IPS DF 19.7 (cell line): ENCODE measurements around the gene GNL1.
A peak's percentile ranks its signal among the peaks of the same experiment; 100 is the strongest.

Source experiments
- DNase-seq: peaks from one replicate; pipeline ENCODE4 v3.0.0-alpha.2; 2013; ENCODE audit warnings: low read depth, low spot score

The GNL1 gene

DNA sequence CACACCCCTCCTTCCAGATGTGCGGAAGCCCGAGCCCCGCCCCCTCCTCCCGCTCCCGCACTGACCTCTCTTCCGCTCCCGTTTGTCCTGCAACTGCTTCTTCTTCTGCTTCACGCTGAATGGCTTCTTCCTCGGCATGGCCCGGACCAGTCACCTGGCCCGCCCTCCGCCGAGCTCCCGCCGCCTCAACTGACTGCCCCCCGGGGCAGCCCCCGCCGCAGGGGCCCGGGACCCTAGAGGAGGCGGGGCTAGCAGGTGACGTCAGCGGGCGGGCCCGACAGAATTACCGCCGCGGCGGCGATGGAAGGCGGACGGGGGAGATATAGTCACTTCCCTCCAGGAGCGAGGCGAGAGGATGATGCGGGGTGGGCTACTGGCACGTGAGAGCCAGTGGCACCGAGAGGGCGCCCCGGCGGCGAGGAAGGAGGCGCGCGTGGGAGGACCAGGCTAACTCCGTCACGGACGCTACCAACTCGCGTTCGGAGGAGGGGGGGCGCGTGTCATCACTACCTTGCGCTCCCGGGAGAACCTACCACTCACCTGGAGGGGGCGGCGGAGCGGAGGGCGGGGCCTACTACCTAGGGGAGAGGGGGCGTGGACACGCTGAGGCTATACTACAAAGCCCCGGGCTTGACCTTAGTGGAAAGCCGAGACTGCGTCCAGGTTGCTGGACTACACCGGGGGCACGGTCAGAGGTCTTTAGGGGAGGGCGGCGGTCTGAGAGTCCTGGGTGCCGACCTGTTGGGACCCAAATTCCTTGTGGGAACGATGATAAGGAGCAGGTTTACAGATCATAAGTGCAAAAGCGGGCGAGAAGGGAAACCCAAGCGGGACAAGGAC is at the start of gene GNL1:
Gene GNL1, minus strand, starts transcription at position 424 of the 840 bp plus-strand sequence. Its CDS starts 286 bp downstream, at position 138.
- no peak for DNase-seq

- DNase-seq = no peak
Measured at GRCh38 chr6:30603961-30604360, 47.7 kb upstream of the GNL1 start.

- no peak for DNase-seq
Measured at GRCh38 chr6:30601815-30602641, 45.7 kb upstream of the GNL1 start.

GRCh38 chr6:30601436-30601814 is 45.1 kb upstream of the GNL1 start:
- DNase-seq = no peak

- no peak for DNase-seq
Measured at GRCh38 chr6:30600451-30600961, 44.2 kb upstream of the GNL1 start.

DNA sequence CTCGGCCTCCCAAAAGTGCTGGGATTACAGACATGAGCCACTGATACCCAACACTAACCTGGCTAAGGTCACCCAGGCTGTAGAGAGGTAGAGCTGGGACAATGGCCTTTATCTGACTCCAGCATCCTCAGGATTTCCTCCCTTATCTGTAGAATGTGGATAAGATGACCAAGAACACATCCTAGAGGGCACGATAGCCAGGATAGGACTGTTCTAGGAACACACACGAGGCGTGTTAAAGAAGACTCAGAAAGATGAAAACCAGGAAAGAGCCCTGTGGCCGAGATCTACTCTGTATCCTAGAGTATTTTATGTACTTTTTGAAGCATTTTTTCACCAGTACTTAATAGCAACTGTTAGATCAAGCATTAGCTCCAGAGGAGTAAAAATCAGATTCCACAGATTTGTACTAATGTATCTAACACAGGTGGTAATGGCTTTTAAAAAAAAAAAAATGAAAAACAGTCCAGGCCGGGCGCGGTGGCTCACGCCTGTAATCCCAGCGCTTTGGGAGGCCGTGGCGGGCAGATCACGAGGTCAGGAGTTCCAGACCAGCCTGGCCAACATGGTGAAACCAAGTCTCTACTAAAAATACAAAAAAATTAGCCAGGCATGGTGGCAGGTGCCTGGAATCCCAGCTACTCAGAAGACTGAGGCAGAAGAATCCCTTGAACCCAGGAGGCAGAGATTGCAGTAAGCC is 43.5 kb upstream of the GNL1 start:
- DNase-seq = no peak

DNA sequence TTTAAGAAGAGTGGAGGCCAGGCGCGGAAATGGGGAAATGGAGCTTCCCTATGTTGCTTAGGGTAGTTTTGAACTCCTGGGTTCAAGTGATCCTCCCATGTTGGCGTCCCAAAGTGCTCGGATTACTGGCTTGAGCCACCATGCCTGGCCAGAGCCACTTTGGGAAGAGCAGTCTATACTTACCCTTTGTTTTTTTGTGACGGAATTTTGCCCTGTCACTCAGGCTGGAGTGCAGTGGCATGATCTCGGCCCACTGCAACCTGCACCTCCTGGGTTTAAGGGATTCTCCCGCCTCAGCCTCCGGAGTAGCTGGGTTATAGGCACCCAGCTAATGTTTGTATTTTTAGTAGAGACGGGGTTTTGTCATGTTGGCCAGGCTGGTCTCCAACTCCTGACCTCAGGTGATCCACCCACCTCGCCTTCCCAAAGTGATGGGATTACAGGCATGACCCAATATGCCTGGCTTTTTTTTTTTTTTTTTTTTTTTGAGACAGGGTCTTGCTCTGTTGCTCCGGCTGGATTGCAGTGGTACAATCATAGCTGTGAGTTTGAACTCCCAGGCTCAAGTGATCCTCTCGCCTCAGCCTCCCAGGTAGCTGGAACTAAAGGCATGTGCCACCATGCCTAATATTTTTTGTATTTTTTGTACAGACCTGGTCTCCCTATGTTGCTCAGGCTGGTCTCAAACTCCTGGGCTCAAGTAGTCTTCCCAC is 42.8 kb upstream of the GNL1 start:
- no peak for DNase-seq

GRCh38 chr6:30597315-30598144 is 41.2 kb upstream of the GNL1 start:
- peak; percentile 50 for DNase-seq

- DNase-seq = no peak
Measured at GRCh38 chr6:30592287-30592686, 36.0 kb upstream of the GNL1 start.

DNA sequence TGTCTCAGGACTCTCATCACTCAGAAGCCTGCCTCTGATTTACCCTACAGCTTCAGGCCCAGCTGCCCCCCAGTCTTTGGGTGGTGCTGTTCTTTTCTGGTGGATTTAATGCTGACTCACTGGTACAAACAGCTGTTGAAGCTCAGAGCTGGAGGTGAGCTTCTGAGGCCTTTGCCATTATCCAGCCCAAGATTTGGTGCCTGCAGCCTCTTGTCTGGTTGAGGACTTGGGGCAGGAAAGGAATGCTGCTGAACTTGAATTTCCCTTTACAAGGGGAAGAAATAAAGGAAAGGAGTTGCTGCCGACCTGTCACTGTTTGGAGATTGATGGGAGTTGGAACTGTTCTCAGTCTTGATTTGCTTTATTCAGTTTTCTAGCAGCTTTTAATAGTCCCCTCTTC is 34.7 kb upstream of the GNL1 start:
- DNase-seq = no peak

DNA sequence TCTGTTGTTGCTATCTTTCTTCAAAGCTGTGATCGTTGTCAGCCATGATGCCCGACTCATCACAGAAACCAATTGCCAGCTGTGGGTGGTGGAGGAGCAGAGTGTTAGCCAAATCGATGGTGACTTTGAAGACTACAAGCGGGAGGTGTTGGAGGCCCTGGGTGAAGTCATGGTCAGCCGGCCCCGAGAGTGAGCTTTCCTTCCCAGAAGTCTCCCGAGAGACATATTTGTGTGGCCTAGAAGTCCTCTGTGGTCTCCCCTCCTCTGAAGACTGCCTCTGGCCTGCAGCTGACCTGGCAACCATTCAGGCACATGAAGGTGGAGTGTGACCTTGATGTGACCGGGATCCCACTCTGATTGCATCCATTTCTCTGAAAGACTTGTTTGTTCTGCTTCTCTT is 34.2 kb upstream of the GNL1 start:
- no peak for DNase-seq

- no peak for DNase-seq
Measured at GRCh38 chr6:30589754-30590358, 33.6 kb upstream of the GNL1 start.

DNA sequence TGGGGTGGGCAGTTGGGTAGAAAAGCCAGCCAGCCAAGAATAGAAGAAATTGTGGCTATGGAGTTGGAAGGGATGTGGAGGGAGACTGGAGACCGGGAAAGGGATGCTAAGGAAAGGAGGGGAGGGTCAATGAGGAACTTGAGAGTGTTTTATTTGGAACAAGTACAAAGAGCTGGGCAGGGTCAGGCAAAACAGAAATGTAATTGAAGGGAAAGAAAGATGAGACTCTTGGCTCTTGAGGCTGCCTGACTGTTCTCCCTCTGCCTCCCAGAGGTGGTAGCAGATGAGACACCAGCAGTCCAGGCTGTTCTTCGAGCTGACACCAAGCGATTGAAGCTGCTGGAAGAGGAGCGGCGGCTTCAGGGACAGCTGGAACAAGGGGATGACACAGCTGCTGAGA is 27.6 kb upstream of the GNL1 start:
- no peak for DNase-seq

DNA sequence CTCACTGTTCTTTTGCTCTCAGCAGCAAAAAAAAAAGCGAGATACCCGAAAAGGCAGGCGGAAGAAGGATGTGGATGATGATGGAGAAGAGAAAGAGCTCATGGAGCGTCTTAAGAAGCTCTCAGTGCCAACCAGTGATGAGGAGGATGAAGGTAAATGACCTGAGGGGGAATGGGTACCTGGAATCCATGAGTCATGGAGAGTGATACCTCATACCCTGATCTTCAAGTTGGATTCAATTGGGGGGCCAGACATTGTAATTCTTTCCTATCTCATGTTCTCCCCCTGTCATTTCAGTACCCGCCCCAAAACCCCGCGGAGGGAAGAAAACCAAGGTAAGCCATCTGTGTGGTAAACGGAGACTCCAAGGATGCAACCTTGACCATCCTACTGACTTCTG is 21.8 kb upstream of the GNL1 start:
- no peak for DNase-seq

DNA sequence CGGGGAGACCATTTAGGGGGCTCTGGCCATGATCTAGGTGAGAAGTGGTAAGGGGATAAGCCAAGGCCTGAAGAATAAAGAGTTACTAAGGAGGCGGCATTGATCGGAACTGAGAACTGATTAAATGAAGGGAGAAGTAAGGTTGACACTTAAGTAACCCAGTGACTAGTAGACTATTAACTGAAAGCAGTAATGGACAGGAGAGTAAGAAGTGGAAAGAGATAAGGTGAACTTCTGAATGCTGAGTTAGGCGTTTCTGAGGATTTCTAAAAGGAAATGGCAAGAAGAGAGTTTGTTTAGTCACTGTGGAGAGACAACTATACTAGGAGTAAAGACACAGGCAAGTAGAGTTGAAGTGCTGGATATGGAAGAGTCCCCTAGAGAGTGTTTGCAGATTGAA is 16.8 kb upstream of the GNL1 start:
- no peak for DNase-seq

DNA sequence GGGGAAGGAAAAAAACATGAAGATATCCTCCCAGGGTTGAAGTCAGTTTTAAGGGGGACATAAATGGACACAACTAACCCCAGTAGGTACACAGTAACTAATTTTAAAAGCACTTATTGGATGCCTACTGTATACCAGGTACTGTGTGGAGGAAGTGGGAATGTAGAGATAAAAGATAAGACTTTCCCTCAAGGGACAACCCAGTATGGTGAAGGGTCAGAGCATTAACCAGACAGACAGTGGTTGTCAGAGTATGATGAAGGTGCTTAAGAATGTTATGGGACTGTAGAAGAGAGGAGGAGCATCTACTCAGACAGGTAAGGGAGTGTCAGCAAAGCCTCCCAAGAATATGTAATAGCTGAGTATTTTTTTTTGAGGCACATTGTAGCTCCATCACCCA is 15.9 kb upstream of the GNL1 start:
- DNase-seq = no peak

GRCh38 chr6:30571762-30572082 is 15.4 kb upstream of the GNL1 start:
- DNase-seq = no peak

DNA sequence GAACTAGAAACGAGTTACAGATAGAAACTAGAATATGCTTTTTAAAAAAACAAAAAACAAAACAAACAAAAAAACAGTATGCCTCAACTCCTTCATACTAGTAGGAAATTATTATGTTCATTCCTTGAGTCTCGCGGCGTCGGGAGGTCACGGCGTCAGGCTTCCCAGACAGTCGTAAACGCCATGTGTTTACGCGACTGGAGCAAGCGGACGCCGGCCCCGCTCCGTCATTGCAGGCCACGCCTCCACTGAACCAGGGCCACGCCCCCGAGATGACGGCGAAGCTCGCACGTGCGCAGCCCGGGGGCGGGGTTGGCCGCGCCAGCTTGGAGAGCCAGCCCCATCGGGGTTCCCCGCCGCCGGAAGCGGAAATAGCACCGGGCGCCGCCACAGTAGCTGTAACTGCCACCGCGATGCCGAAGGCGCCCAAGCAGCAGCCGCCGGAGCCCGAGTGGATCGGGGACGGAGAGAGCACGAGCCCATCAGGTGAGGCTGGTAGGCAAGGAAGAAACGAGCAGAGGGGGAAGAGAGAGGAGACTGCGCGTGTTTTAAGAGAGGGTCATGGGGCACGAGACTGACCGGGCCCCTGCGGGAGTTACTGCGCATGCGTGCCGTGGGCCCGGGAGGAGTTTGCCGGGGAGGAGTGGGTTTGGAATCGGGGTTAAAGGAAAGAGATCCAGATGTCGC is 14.9 kb upstream of the GNL1 start, which contains the start of gene ABCF1:
Gene ABCF1, plus strand, starts transcription at position 368 of the 687 bp plus-strand sequence. Its CDS starts 46 bp downstream, at position 414.
- DNase-seq = peak; percentile 71

DNA sequence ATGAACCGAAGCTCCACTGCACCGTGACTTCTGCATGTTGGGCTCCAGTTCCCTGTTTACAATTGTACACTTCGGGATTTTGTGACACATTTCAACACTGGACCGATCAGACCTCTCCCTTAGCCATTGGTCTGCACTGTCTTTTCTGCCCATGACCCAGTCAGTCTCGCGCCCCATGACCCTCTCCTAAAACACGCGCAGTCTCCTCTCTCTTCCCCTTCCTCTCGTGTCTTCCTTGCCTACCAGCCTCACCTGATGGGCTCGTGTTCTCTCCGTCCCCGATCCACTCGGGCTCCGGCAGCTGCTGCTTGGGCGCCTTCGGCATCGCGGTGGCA is 14.4 kb upstream of the GNL1 start:
- no peak for DNase-seq

DNA sequence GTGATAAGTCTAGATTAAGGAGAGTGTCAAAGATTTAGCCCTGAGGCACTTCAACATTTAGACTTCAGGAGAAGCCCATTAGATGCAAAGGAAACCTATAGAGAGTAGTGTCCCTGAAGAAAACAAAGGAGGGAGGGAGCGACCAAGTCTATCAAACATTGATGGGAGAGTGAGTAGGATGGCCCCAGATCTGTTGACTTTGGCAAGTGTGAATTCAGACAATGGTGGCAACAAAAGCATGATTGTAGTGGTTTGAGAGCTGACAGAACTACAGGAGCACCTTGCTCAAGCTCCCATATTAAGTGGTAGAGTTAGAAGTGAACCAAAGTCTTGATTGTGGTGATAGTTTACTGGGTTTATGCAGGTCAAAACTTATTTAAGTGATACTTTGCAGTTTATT is 14.0 kb upstream of the GNL1 start:
- no peak for DNase-seq
